Measurements from ENCODE around the gene PARD3. TPM values are rescaled to one million over a fixed set of nuclear protein-coding genes. Genes with fewer than 3 reads are reported as not detected.
"Not testable (repeated sequence)": the region's sequence is repeated elsewhere in the genome, so short reads cannot be mapped to it uniquely, and the experiment has no call there.

The PARD3 gene
- total and polyA plus RNA-seq, 12 donors, result 17.0 to 93.8 (median 47.3) TPM

GRCh38 chr10:34759161-34759836 is 55.8 kb downstream of the PARD3 start:
- no peaks in the 10 kb centered on the region for H3K9me3 ChIP-seq (replicated peaks in 1 of 3)
- H3K27ac ChIP-seq, result peak overlapping the region in 1 of 5 donors; percentile 2
- WGBS, 4 donors, result 83 to 89% (median 87%) methylated on average over 9 of the region's 9 CpGs
- no peaks in the 10 kb centered on the region for H3K27me3 ChIP-seq
- intact Hi-C loops (cut with DNase I), result no loop called here
- H3K36me3 ChIP-seq (replicated peaks in 1 of 2), result no peaks in the 10 kb centered on the region
- H3K4me1 ChIP-seq (replicated peaks in 1 of 2), result peaks cover 0 to 60% of the 10 kb centered on the region in 2 donors
- TF ChIP-seq POLR2A (IDR thresholded peaks at IDR 0.05) (no peak), CTCF (IDR thresholded peaks at IDR 0.05) (no peak)
- no peak overlapping the region for H3K4me3 ChIP-seq
- no peak for DNase-seq

GRCh38 chr10:34758447-34758996 is 56.6 kb downstream of the PARD3 start:
- no peaks in the 10 kb centered on the region for H3K27me3 ChIP-seq
- TF ChIP-seq CTCF (IDR thresholded peaks at IDR 0.05) (no peak), POLR2A (IDR thresholded peaks at IDR 0.05) (no peak)
- H3K27ac ChIP-seq, result peak overlapping the region in 2 of 5 donors; percentile 4 to 32
- no peaks in the 10 kb centered on the region for H3K9me3 ChIP-seq (replicated peaks in 1 of 3)
- peak in 1 of 7 donors; percentile 40 for DNase-seq
- WGBS, 4 donors, result 36 to 40% (median 39%) methylated on average over 3 of the region's 3 CpGs
- intact Hi-C loops (cut with DNase I), result no loop called here
- H3K4me1 ChIP-seq (replicated peaks in 1 of 2), result peaks cover 0 to 65% of the 10 kb centered on the region in 2 donors
- no peaks in the 10 kb centered on the region for H3K36me3 ChIP-seq (replicated peaks in 1 of 2)
- H3K4me3 ChIP-seq, result no peak overlapping the region

- TF ChIP-seq POLR2A (IDR thresholded peaks at IDR 0.05) (no peak), CTCF (IDR thresholded peaks at IDR 0.05) (no peak)
- Histone ChIP-seq H3K36me3 (replicated peaks in 1 of 2) (no peaks in the 10 kb centered on the region), H3K9me3 (replicated peaks in 1 of 3) (no peaks in the 10 kb centered on the region), H3K27ac (peak overlapping the region in 1 of 5 donors; percentile 32), H3K27me3 (no peaks in the 10 kb centered on the region), H3K4me1 (replicated peaks in 1 of 2) (peaks cover 5 to 65% of the 10 kb centered on the region in 2 donors), H3K4me3 (no peak overlapping the region)
- intact Hi-C loops (cut with DNase I), result no loop called here
- no peak for DNase-seq
Observed at GRCh38 chr10:34757933-34758332, 57.2 kb downstream of the PARD3 start.

GRCh38 chr10:34757181-34757580 is 57.9 kb downstream of the PARD3 start:
- DNase-seq; H3K4me3 ChIP-seq; intact Hi-C loops (cut with DNase I); H3K27me3 ChIP-seq; H3K9me3 ChIP-seq (replicated peaks in 1 of 3); H3K36me3 ChIP-seq (replicated peaks in 1 of 2); H3K27ac ChIP-seq: not testable (repeated sequence)
- WGBS, 4 donors, result 94 to 100% (median 96%) methylated on average over 4 of the region's 4 CpGs
- peaks cover 5 to 70% of the 10 kb centered on the region in 2 donors for H3K4me1 ChIP-seq (replicated peaks in 1 of 2)

GRCh38 chr10:34756584-34756983 is 58.5 kb downstream of the PARD3 start:
- H3K4me1 ChIP-seq (replicated peaks in 1 of 2), result peaks cover 5 to 72% of the 10 kb centered on the region in 2 donors
- H3K27ac ChIP-seq, result no peak overlapping the region
- intact Hi-C loops (cut with DNase I), result no loop called here
- 91 to 93% (median 93%) methylated on average over 3 of the region's 3 CpGs for WGBS, 4 donors
- DNase-seq, result no peak
- no peak overlapping the region for H3K4me3 ChIP-seq
- H3K27me3 ChIP-seq, result no peaks in the 10 kb centered on the region
- TF ChIP-seq POLR2A (IDR thresholded peaks at IDR 0.05) (no peak), CTCF (IDR thresholded peaks at IDR 0.05) (no peak)
- H3K36me3 ChIP-seq (replicated peaks in 1 of 2), result no peaks in the 10 kb centered on the region
- H3K9me3 ChIP-seq (replicated peaks in 1 of 3), result no peaks in the 10 kb centered on the region
